Coronary artery (tissue), 2 donors: ENCODE results near the gene ADNP2.

Experiments
- DNase-seq: peaks from one replicate; pipeline ENCODE4 v3.0.0-alpha.2; 2017; ENCODE audit warnings: low spot score
- H3K27ac ChIP-seq, 2 donors: fragments of 200-600 bp; sonication (generic); one replicate each; pipeline ENCODE4 v1.5.1; 2016 to 2019
- H3K4me3 ChIP-seq: fragments of 200-600 bp; sonication (generic); 2 replicates; pipeline ENCODE4 v1.5.1; 2016; ENCODE audit warnings: mild to moderate bottlenecking, moderate library complexity
- CTCF ChIP-seq: fragments of 200-600 bp; sonication (generic); IDR thresholded peaks from one replicate; pipeline ENCODE4 v1.5.1; 2019; ENCODE audit warnings: antibody characterized with exemption

Gene ADNP2

DNA sequence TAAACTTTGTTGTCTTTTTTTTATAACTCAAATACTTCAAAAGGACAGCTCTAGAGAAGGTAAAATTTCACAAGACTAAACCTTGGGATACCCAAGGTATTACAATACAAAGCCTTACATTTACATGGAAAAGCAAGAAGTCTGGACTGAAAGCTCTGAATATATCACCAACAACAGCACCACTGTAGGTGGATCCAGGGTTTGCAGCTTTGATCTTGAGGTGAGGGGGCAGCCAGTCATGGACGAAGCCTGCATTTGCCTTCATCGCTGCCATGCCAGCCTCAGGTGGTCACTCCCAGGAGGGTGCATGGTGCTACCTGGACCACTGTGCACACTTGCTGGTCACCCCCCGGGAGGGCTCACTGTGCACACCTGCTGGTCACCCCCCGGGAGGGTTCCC lies 38.2 kb upstream of the ADNP2 start:
- Histone ChIP-seq H3K4me3 (no peak overlapping the region), H3K27ac (no peak overlapping the region)
- DNase-seq = no peak
- no peak for TF ChIP-seq CTCF

GRCh38 chr18:80074183-80074582 lies 34.9 kb upstream of the ADNP2 start:
- TF ChIP-seq CTCF = no peak
- DNase-seq = no peak
- no peak overlapping the region for H3K27ac ChIP-seq
- no peak overlapping the region for H3K4me3 ChIP-seq

GRCh38 chr18:80074697-80075096 lies 34.4 kb upstream of the ADNP2 start:
- no peak for TF ChIP-seq CTCF
- Histone ChIP-seq H3K4me3 (no peak overlapping the region), H3K27ac (no peak overlapping the region)
- DNase-seq = no peak

DNA sequence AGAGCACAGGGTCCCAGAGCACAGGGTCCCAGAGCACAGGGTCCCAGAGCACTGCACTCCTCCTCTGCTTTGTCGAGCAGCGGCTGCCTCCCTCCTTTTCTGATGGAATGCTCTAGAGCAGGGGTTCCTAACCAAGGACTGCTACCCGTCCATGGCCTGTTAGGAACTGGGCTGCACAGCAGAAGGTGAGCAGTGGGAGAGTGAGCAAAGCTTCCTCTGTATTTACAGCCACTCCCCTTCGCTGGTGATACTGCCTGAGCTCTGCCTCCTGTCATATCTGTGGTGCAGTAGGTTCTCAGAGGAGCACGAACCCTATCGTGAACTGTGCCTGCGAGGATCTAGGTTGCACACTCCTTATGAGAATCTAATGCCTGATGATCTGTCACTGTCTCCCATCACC lies 33.1 kb upstream of the ADNP2 start:
- no peak for TF ChIP-seq CTCF
- no peak overlapping the region for H3K4me3 ChIP-seq
- DNase-seq = no peak
- no peak overlapping the region for H3K27ac ChIP-seq

DNA sequence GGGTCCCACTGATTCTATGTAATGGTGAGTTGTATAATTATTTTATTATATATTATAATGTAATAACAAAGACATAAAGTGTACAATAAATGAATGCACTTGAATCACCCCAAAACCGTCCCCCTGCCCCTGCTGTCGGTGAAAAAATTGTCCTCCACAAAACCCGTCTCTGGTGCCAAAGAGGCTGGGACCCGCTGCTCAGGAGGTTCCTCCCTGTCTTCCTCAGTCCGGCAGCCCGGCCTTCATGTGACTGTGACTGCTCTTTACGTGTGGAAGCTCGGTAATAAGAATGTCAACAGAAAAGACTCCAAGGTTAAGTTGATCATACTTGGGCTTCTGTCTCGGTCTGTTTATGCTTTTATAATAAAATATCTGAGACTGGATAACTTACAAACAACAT lies 32.7 kb upstream of the ADNP2 start:
- Histone ChIP-seq H3K4me3 (no peak overlapping the region), H3K27ac (no peak overlapping the region)
- no peak for TF ChIP-seq CTCF
- DNase-seq = no peak

GRCh38 chr18:80077873-80078272 lies 31.2 kb upstream of the ADNP2 start:
- DNase-seq = no peak
- Histone ChIP-seq H3K4me3 (no peak overlapping the region), H3K27ac (no peak overlapping the region)
- no peak for TF ChIP-seq CTCF

DNA sequence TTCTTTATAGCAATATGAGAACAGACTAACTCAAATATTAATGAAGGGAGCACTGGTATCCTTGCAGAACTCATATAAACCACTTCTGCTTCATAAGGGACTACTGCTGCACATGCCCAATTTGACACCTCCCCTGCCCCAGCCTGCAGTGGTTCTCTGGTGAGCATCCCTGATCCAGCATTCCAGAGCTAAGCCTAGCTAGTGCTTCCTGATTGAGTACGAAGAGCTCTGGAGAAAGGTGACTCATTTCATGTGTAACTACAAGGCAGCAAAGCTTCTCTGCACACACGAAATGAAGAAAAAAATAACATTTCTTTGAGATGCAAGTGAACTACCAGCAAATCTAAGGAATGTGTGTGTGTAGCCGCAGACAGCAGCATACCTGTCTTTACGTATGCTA lies 22.8 kb upstream of the ADNP2 start:
- no peak for DNase-seq
- H3K4me3 ChIP-seq = no peak overlapping the region
- H3K27ac ChIP-seq = no peak overlapping the region
- TF ChIP-seq CTCF = no peak
